ENCODE results near the gene B4GALT2. TPM values are rescaled to one million over a fixed set of nuclear protein-coding genes. Genes with fewer than 3 reads are reported as not detected.
A peak's percentile ranks its signal among the peaks of the same experiment; 100 is the strongest.

The B4GALT2 gene
- total RNA-seq, 1 experiment from 2014 or later = 66.2 TPM

DNA sequence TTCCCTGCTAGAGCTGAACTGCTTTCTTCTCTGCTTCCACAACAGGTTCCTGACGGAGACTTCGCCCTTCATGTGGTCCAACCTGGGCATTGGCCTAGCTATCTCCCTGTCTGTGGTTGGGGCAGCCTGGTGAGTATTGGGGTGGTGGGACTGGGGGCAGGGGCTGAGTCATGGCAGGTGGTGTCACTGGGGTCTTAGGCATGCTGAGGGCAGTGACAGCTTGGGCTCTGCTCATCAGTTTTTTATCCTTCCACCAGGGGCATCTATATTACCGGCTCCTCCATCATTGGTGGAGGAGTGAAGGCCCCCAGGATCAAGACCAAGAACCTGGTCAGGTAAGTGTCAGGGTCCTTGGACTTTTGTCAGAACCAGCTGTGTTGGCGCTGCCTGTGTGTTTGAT is 3.0 kb upstream of the B4GALT2 start:
- Histone ChIP-seq H3K4me1 (replicated peaks; ENCODE audit: insufficient read depth) (peaks cover 54% of the 10 kb centered on the region), H3K9me3 (ENCODE audit: insufficient read depth, low read depth) (no peaks in the 10 kb centered on the region), H3K79me2 (ENCODE audit: low read depth) (peaks cover 63% of the 10 kb centered on the region), H3K36me3 (ENCODE audit: low read depth) (peaks cover 22% of the 10 kb centered on the region), H3F3A (ENCODE audit: insufficient read depth, low read depth) (peaks cover 55% of the 10 kb centered on the region), H3K27ac (no peak overlapping the region), H3K4me2 (peak overlapping the region; percentile 95), H3K27me3 (ENCODE audit: insufficient read depth, low read depth) (no peaks in the 10 kb centered on the region), H3K4me3 (peak overlapping the region; percentile 67), H2AFZ (no peak overlapping the region), H3K9me2 (ENCODE audit: insufficient read depth) (no peaks in the 10 kb centered on the region), H4K20me1 (ENCODE audit: insufficient read depth) (peaks cover 9% of the 10 kb centered on the region; the same call in 1 of the 2 replicates)
- CTCF ChIA-PET = interaction anchor here (0.6 kb wide), 1 partner anchor 161 kb away, joined by 4 read pairs; no protein-coding TSS in a partner anchor
- POLR2A ChIA-PET (ENCODE audit: unreplicated experiment) = no interaction called here
- DNase-seq = no peak
- BruUV-seq (replicated peaks) = no TSS peak
- no peak for TF ChIP-seq EZH2 (IDR thresholded peaks at IDR 0.05; ENCODE audit: low read depth)
- intact Hi-C loops (cut with micrococcal nuclease; ENCODE audit: unreplicated experiment) = loop anchor here (10.0 kb wide), 1 partner anchor 271 kb away; the partner anchor contains the start of gene ST3GAL3

DNA sequence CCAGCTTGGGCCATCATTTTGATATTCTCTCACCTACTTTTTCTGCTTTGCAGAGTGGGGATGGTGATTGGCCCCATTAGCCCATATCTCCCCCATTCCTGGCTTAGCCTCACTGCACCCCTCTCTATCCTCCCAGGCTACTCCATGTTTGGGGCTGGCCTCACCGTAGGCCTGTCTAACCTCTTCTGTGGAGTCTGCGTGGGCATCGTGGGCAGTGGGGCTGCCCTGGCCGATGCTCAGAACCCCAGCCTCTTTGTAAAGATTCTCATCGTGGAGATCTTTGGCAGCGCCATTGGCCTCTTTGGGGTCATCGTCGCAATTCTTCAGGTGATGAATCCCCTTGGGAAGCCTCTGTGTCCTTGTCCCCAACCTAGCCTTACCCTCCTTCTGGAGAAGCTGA is 2.1 kb upstream of the B4GALT2 start:
- intact Hi-C loops (cut with micrococcal nuclease; ENCODE audit: unreplicated experiment) = loop anchor here (10.0 kb wide), 1 partner anchor 272 kb away; the partner anchor contains the start of gene ST3GAL3
- H3K4me2 ChIP-seq = peak overlapping the region; percentile 95
- peaks cover 62% of the 10 kb centered on the region for H3K79me2 ChIP-seq (ENCODE audit: low read depth)
- peaks cover 55% of the 10 kb centered on the region for H3F3A ChIP-seq (ENCODE audit: insufficient read depth, low read depth)
- H3K9me3 ChIP-seq (ENCODE audit: insufficient read depth, low read depth) = no peaks in the 10 kb centered on the region
- no peaks in the 10 kb centered on the region for H3K9me2 ChIP-seq (ENCODE audit: insufficient read depth)
- TF ChIP-seq EZH2 (IDR thresholded peaks at IDR 0.05; ENCODE audit: low read depth) = no peak
- TF ChIP-seq, protein P1, sequence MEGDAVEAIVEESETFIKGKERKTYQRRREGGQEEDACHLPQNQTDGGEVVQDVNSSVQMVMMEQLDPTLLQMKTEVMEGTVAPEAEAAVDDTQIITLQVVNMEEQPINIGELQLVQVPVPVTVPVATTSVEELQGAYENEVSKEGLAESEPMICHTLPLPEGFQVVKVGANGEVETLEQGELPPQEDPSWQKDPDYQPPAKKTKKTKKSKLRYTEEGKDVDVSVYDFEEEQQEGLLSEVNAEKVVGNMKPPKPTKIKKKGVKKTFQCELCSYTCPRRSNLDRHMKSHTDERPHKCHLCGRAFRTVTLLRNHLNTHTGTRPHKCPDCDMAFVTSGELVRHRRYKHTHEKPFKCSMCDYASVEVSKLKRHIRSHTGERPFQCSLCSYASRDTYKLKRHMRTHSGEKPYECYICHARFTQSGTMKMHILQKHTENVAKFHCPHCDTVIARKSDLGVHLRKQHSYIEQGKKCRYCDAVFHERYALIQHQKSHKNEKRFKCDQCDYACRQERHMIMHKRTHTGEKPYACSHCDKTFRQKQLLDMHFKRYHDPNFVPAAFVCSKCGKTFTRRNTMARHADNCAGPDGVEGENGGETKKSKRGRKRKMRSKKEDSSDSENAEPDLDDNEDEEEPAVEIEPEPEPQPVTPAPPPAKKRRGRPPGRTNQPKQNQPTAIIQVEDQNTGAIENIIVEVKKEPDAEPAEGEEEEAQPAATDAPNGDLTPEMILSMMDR (conservative IDR thresholded peaks at IDR 0.05) = no peak
- POLR2A ChIA-PET (ENCODE audit: unreplicated experiment) = no interaction called here
- H3K36me3 ChIP-seq (ENCODE audit: low read depth) = peaks cover 22% of the 10 kb centered on the region
- CTCF ChIA-PET = interaction anchor here (0.6 kb wide), 1 partner anchor 69 kb away, joined by 3 read pairs; no protein-coding TSS in a partner anchor
- BruUV-seq (replicated peaks) = no TSS peak
- H3K27me3 ChIP-seq (ENCODE audit: insufficient read depth, low read depth) = no peaks in the 10 kb centered on the region
- no peak overlapping the region for H3K4me3 ChIP-seq
- no peak overlapping the region for H2AFZ ChIP-seq
- peaks cover 53% of the 10 kb centered on the region for H3K4me1 ChIP-seq (replicated peaks; ENCODE audit: insufficient read depth)
- peaks cover 9% of the 10 kb centered on the region; the same call in 1 of the 2 replicates for H4K20me1 ChIP-seq (ENCODE audit: insufficient read depth)
- H3K27ac ChIP-seq = no peak overlapping the region
- no peak for DNase-seq

DNA sequence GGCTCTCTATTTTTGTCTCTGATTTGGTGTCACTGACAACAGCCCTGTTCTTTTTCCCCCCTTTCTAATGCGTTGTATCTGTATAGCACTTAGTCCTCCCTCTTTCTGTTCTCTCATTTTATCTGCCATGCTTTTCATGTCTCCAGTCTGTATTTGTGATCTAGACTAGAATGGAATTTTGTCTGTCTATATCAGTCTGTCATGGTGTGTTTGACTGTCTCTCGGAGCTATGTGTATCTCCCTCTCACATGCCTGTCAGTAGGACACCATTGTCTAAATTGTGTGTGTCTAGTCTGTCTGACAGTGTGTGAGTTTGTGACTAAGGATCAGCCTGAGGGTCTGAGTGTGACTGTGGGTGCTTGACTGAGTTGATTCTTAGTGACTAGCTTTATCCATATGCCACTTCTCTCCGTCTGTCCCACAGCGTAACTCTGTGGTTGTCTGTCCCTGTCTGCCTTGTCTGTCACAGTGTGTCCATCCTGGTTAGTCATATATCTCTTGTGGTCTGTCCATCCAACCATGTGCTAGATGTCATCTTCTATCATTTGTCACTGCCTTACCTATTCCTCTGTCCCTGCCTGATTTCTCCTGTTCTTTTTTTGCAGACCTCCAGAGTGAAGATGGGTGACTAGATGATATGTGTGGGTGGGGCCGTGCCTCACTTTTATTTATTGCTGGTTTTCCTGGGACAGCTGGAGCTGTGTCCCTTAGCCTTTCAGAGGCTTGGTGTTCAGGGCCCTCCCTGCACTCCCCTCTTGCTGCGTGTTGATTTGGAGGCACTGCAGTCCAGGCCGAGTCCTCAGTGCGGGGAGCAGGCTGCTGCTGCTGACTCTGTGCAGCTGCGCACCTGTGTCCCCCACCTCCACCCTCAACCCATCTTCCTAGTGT is 1.4 kb upstream of the B4GALT2 start:
- Histone ChIP-seq H3K4me3 (peak overlapping the region; percentile 90; the same call in 1 of the 2 replicates), H3K27me3 (ENCODE audit: insufficient read depth, low read depth) (no peaks in the 10 kb centered on the region)

More for the DNA sequence above, 1.4 kb upstream of the B4GALT2 start:
- peak overlapping the region; percentile 95 for H3K4me2 ChIP-seq
- H3K79me2 ChIP-seq (ENCODE audit: low read depth) = peaks cover 69% of the 10 kb centered on the region
- no peak overlapping the region for H2AFZ ChIP-seq
- TF ChIP-seq, protein P1 (conservative IDR thresholded peaks at IDR 0.05) = no peak
- no peak for TF ChIP-seq EZH2 (IDR thresholded peaks at IDR 0.05; ENCODE audit: low read depth)
- H3K9me3 ChIP-seq (ENCODE audit: insufficient read depth, low read depth) = no peaks in the 10 kb centered on the region
- H3K9me2 ChIP-seq (ENCODE audit: insufficient read depth) = no peaks in the 10 kb centered on the region
- peaks cover 22% of the 10 kb centered on the region for H3K36me3 ChIP-seq (ENCODE audit: low read depth)
- peaks cover 53% of the 10 kb centered on the region for H3K4me1 ChIP-seq (replicated peaks; ENCODE audit: insufficient read depth)
- intact Hi-C loops (cut with micrococcal nuclease; ENCODE audit: unreplicated experiment) = loop anchor here (10.0 kb wide), 1 partner anchor 273 kb away; the partner anchor contains the start of gene ST3GAL3
- no peak for DNase-seq
- ChIA-PET POLR2A (ENCODE audit: unreplicated experiment) (no interaction called here), CTCF (interaction anchor here (0.6 kb wide), 1 partner anchor 68 kb away, joined by 3 read pairs; no protein-coding TSS in a partner anchor)
- H4K20me1 ChIP-seq (ENCODE audit: insufficient read depth) = peaks cover 12% of the 10 kb centered on the region; the same call in 1 of the 2 replicates
- H3K27ac ChIP-seq = no peak overlapping the region
- H3F3A ChIP-seq (ENCODE audit: insufficient read depth, low read depth) = peaks cover 52% of the 10 kb centered on the region
- BruUV-seq (replicated peaks) = TSS peak; percentile 32
